HG02642 (cell line): Measurements from ENCODE around the gene C5orf52.

Source experiments
- ATAC-seq: cut with Tn5 transposase; IDR thresholded peaks from one replicate; pipeline ENCODE4 v1.9.1; 2021; ENCODE audit warnings: mild to moderate bottlenecking; ENCODE audit not compliant: unreplicated experiment, poor library complexity

The C5orf52 gene

GRCh38 chr5:157670662-157671591 lies at the start of gene C5orf52:
TSS of gene C5orf52 (plus strand) at chr5:157671533. CDS start at chr5:157671615, 82 bp downstream.
- ATAC-seq, result peak; percentile 63

DNA sequence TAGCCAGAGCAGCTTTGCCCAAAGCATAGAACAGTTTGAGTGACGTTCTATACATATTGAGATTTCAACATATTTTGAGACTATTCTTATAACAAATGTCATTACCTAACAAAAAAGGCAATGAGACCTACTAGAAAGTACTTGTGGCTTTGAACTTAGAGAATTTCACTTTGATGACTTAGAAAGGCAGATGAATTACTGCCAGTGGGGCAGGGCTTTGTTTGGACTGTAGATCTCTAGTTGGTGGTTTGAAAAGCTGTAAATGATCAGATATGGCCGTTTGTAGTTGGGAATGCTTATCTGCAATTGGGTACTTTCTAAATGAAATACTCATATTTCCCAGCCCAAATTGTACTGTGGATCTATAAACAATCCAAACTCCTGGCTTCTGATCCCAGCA lies 47.2 kb upstream of the C5orf52 start:
- no peak for ATAC-seq

DNA sequence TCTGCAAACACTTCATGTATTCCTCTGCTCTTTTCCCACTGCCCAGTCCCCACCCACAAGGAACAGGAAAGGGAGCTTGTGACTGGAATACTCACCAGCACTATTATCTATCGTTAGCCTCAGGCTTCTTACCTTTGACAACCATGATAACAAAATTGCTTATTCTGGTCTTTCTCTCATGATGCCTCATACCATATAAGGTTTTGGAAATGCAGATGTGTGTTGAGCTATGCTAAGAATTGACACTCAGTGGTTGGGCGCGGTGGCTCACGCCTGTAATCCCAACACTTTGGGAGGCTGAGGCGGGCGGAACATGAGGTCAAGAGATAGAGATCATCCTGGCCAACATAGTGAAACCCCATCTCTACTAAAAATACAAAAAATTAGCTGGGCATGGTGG lies 44.5 kb upstream of the C5orf52 start:
- ATAC-seq, result no peak

DNA sequence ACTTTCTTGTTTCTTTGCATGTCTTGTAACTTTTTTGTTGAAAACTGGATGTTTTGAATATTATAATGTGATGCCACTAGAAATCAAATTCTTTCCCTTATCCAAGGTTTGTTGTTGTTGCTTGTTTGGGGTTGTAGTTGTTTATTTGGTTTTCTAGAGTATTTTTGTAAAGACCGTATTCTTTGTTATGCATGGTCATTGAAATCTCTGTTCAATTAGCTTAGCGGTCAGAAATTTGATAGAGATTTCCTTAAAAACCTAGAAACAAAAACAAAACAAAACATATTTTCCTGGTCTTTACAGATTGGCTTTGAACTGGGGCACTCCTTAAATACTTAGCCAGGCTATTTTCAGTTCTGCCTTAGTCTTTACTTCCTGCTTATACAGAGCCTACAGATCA lies 41.0 kb upstream of the C5orf52 start:
- ATAC-seq, result no peak

DNA sequence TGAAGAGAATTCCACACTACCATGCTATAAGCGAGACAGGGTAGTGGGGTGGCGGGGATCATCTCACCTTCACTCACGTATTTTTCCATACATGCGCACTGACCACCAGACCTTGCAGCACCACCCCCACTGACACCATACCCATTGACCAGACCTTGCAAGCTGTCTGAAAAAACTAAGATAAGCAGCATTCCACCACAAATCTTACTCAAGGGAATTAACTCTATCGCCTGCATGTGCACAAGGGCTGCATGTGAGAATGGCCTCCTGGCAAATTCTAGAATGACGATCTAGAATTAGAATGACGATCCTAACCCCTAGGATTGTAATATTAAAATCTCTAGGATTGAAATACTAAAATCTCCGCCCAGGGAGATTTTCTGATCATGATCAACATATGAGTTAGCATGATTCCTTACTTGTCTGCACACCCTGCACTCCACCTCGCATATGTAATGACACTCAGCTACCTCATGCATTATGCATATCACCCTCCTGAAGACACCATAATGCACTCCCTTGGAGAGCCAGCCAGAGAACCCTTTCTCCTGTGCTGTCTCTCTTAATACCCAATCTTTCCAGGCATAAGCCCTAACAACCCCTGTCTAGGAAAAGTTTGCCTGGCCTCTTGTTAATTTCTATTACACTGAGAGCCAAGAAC lies 30.8 kb upstream of the C5orf52 start:
- no peak for ATAC-seq

DNA sequence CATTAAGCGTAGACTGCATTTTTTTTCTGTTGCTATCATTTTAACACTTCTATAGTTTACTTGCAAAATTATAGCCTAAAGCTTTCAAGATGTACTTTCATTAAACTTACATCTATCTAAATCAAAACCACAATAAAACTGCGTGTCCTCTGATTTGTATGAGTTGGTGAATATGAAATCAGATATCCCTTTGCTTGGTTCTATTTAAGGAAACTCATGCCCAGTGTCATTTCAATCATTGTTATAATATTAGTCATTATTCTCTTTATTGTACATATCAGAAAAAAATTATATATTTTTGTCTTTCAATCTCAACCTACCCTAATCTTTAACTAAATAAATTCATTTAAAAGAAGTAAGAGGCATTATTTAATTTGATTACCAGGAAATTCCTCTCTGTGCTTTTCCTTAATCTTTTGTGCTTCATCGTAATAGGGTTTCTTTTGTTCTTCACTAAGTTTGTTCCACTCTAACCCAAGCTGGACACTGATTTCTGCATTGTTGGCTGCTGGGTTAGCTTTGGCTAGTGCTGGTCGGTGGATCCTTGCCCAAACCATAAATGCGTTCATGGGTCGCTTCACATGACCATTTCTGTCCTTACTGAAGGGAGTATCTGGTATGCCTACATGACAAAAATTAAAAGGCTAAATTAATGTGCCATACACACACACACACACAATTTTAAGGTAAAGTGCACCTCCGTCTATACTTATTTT lies 22.9 kb upstream of the C5orf52 start:
- ATAC-seq, result no peak

DNA sequence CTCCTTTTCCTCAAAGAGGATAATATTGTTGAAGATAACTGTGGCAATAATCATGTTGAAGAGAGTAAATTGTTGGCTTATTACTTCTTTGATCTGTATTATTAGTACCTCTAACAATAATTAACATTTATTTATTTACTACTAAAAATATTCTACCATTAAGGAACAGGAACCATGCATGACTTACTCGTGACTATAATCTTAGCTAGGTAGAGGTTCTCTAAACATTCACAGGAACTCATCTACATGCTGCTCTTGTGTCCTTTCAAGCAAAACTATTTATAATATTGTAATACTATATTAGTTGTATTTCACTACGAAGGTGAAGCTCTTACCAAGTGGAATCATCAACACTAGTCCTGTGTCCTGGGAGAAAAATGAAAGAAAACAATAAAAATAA lies 22.2 kb upstream of the C5orf52 start:
- no peak for ATAC-seq

DNA sequence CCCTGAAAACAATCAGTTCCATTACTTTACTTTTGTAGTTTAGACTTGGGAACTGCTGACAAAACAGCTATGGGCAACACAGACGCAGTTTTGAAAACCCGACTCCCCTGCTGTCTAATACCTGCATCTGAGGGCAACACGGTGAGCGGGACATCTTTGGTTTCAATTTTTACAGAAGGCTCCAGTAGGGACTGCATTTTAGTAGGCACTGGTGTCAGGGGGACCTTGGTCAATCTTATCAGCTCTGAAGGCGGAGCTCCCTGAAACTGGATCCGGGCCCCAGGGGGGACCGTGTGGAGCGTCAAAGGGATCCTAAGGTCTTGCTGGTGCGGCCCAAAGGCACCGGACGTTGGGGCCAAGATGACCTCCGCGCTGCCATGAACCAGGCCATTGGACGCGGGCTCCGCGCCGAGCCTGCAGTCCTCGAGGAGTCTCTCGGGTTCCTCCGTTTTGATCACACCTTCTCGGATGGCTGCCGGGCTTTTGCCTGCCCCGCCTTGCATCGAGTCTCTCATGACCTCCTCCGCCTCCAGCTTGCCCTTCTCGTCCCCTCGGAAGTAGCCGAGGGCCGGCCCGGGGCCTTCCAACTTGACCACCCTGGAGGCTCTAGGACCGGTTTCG lies 20.2 kb upstream of the C5orf52 start:
- ATAC-seq, result no peak

DNA sequence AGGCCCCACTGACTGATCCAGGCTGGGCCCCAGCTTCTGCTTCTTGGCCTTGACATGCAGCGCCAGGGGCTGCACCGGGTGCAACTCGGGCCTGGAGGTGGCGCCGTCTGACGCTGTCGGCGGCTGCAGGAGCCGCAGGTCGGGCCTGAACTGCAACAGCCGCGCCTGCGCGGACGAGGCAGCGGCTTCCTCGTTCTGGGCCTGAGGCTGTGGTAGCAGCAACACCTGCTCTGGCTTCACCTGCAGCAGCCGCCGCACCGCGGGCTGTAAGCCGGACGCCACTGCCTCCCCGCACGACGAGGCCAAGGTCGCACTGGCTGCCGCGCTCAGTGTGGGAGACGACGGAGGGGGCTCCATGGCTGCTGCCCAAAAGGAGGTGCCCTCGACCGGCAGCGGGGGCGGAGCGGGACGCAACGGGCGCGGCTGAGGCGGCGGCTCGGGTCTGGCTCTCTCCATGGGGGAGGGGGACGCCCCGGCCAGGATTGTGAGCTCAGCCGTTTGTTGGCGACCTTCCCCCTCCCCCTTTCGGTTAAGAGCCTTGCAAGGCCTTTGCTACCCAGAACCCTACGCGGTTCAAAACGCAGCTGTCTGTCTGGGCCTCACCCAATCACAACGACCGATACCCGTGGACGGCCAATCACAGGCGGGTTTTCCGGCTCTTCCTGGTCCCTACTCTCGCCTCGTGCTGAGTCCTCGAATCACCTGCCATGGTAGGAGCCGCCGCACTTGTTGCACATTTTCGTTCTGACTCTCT lies 19.5 kb upstream of the C5orf52 start:
- ATAC-seq, result peak; percentile 72

DNA sequence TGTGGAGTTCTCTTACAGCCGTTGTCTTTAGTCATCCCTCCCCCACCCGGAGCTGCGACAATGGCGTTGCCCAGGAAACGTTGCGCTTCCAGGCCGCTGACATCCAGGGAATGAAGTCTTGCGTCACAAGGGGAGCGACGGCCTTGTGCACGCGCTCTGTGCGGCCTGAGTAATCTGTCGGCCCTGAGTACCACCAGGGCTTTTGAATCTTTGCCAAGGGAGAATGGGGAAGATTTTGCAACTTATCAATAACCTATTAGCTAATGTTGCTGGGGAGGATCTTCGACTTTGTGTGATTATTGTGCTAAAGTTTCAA lies 19.0 kb upstream of the C5orf52 start, which contains the start of gene SOX30:
Gene SOX30 (minus strand): TSS at position 62 of the 316 bp plus-strand sequence. CDS start 360 bp downstream, outside the sequence.
- no peak for ATAC-seq

DNA sequence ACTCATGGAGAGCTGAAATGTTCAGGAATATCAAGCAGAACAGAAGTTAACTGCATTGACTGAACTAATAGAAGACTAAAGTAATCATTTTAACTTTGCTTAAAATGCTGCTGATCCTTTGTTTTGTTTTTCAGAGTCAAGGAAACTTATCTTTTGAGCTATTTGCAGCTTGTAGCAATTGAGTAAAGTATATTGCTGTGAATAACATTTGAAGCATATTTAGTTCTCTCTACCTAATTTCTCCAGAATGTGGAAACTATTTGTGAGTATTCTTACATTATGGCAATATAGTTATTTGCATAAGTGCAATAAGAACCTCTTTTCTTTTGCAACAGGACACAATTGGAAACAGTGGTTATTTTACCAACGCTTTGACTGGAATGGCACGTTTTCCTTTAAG lies 13.8 kb upstream of the C5orf52 start:
- ATAC-seq, result no peak

- no peak for ATAC-seq
These were observed 12.4 kb upstream of the C5orf52 start for GRCh38 chr5:157658893-157659292.

DNA sequence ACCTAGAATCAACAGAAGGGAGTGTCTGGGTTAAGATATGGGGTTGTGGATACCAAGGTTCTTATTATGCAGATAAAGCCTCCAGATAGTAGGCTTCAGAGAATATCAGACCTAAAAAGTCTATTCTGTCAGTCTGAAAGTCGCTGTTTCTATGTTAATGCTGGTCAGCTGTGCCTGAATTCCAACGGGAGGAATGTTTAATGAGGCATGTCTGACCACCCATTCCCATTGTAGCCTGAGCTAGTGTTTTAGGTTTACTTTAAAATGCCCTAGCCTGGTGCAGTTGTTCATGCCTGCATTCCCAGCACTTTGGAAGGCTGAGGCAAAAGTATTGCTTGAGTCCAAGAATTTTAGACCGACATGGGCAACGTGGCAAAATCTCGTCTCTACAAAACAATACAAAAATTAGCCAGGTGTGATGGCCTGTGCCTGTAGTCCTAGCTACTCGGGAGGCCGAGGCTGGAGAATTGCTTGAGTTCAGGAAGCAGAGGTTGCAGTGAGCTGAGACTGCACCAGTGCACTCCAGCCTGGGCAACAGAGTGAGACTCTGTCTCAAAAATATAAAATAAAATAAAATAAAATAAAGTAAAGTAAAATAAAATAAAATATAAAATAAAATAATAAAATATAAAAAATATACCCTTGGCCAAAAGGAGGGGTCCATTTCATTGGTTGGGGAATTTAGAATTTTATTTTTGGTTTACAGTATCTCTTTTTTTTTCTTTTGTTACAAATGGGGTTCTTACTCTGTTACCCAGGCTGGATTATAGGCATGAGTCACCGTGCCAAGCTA lies 11.3 kb upstream of the C5orf52 start:
- ATAC-seq, result no peak

DNA sequence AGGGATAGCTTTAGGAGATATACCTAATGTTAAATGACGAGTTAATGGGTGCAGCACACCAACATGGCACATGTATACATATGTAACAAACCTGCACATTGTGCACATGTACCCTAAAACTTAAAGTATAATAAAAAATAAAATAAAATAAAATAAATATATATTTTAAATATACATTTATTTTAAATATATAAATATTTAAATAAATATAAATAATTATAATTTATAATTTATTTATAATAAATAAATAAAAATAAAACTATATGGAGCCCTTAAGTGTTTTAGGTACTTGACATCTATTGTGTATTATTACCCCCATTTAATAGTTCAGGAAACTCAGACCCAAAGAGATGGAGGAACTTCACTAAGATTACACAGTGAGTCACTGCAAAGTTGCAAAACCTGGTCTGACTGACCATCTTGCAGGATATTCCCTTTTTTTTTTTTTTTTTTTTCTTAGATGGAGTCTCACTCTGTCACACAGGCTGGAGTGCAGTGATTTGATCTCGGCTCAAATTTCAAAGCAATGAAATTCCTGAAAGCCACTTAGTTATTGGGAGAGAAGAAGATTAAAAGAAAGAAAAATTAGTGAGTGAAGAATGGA lies 5.8 kb upstream of the C5orf52 start:
- ATAC-seq, result no peak

DNA sequence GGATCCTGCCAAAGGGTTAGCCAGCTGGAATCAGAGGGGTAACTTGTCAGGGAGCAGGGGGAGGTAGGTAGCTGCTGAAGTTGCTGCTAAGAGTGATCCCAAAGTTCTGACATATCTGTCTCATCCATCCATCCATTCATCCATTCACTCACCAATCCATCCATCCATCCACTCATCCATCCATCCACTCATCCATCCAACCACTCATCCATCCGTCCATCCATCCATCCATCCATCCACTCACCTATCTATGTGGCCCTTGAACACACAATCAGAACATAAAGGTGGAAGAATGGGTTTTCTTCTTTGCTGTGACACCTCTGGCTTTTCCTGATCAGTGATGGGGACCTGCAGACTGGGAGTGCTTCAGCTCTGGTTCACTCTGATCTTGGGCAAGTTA lies 3.0 kb upstream of the C5orf52 start:
- ATAC-seq, result no peak

GRCh38 chr5:157669701-157670097 lies 1.6 kb upstream of the C5orf52 start:
- no peak for ATAC-seq

- no peak for ATAC-seq
These were observed 428 bp downstream of the C5orf52 start for GRCh38 chr5:157671592-157672330.

GRCh38 chr5:157672976-157673375 lies 1.6 kb downstream of the C5orf52 start:
- no peak for ATAC-seq
